K562 (cell line): ENCODE data around the gene GRAMD2B. TPM values are rescaled to one million over a fixed set of nuclear protein-coding genes. Genes with fewer than 3 reads are reported as not detected.

Experiments used
- ATAC-seq: fragments of 200-7000 bp; cut with Tn5 transposase; 3 replicates; pipeline ENCODE4 v1.9.1; 2020; ENCODE audit warnings: moderate library complexity
- BruUV-seq: library from RNA; stranded (reverse); fragments of 400-500 nt; replicated peaks from 2 replicates; lab custom pipeline; 2021; lab: Mats Ljungman, UMichigan
- CTCF ChIA-PET: fragments of 300-600 bp; formaldehyde crosslinking; extraction: SDS; loops from one replicate; lab custom pipeline; 2021; ENCODE audit warnings: low intra/inter-chr PET ratio; lab: Yijun Ruan, JAX
- POLR2A ChIA-PET: fragments of 300-600, 350-650 bp; sonication (Branson Sonifier 250); formaldehyde crosslinking; extraction: SDS; loops from one replicate; lab custom pipeline; 2021; ENCODE audit warnings: antibody characterized with exemption, inconsistent platforms; lab: Yijun Ruan, JAX
- DNase-seq, 4 experiments: peaks; one replicate each; pipeline versions ENCODE4 v3.0.0 to v3.0.0-alpha.2; 2011 to 2018; ENCODE audit warnings: low spot score in 3 of 4, mixed read lengths in 3 of 4; ENCODE audit errors: extremely low read depth in 1 of 4
- FAIRE-seq: peaks from 2 replicates; lab custom pipeline; 2011; peaks lifted over from hg19 to GRCh38; lab: Jason Lieb, UNC
- H2AFZ ChIP-seq: 2 replicates; pipeline ENCODE4 v1.6.0; 2011; ENCODE audit warnings: low read depth, low read length, control low read depth, inconsistent platforms
- H3K27ac ChIP-seq: fragments of 200-600 bp; 3 replicates; pipeline ENCODE4 v1.8.0; 2011; ENCODE audit warnings: low read depth, mild to moderate bottlenecking, control low read depth, inconsistent platforms, low read length, moderate library complexity, mixed read lengths; ENCODE audit errors: extremely low read depth
- H3K27me3 ChIP-seq, 2 experiments: fragments of 300-600 bp in 1 of 2; 2 replicates in 1 of 2; 3 replicates in 1 of 2; pipeline versions ENCODE4 v1.6.0 to v1.8.0; 2011; ENCODE audit warnings: inconsistent platforms in 2 of 2, low read length in 2 of 2, mild to moderate bottlenecking in 1 of 2, mixed read lengths in 1 of 2, moderate library complexity in 1 of 2; ENCODE audit not compliant: control insufficient read depth in 2 of 2, insufficient read depth in 2 of 2
- H3K36me3 ChIP-seq: fragments of 300-600 bp; 3 replicates; pipeline ENCODE4 v1.8.0; 2011; ENCODE audit warnings: mild to moderate bottlenecking, low read length, inconsistent platforms; ENCODE audit not compliant: control insufficient read depth, insufficient read depth
- H3K4me1 ChIP-seq, 2 experiments: fragments of 200-600 bp in 1 of 2; replicated peaks in 1 of 2; 2 replicates in 1 of 2; 3 replicates in 1 of 2; pipeline versions ENCODE4 v1.5.1 to v1.8.0; 2011; ENCODE audit warnings: inconsistent platforms in 2 of 2, low read length in 2 of 2, mild to moderate bottlenecking in 1 of 2, mixed read lengths in 1 of 2, moderate library complexity in 1 of 2; ENCODE audit not compliant: control insufficient read depth in 2 of 2, insufficient read depth in 2 of 2
- H3K4me2 ChIP-seq: 2 replicates; pipeline ENCODE4 v1.6.1; 2011; ENCODE audit warnings: low read length, control low read depth, inconsistent platforms, mixed read lengths; ENCODE audit not compliant: insufficient read depth
- H3K4me3 ChIP-seq: fragments of 200-600 bp; sonication (generic), shearing (Covaris generic); 2 replicates; pipeline ENCODE4 v1.5.1; 2016; ENCODE audit warnings: control low read depth, inconsistent platforms
- H3K79me2 ChIP-seq: fragments of 200-600 bp; 3 replicates; pipeline ENCODE4 v1.8.0; 2011; ENCODE audit warnings: low read length, inconsistent platforms; ENCODE audit not compliant: control insufficient read depth, insufficient read depth
- H3K9ac ChIP-seq, 2 experiments: 2 replicates each; pipeline versions ENCODE4 v1.6.0 to v1.6.1; 2011; ENCODE audit warnings: low read depth in 2 of 2, low read length in 2 of 2, control low read depth in 1 of 2, inconsistent platforms in 1 of 2, mild to moderate bottlenecking in 1 of 2, mixed read lengths in 1 of 2; ENCODE audit not compliant: insufficient read depth in 1 of 2
- H3K9me1 ChIP-seq: one replicate; pipeline ENCODE4 v1.6.0; 2011; ENCODE audit warnings: inconsistent platforms, mild to moderate bottlenecking, low read length, moderate library complexity; ENCODE audit not compliant: control insufficient read depth, insufficient read depth
- H3K9me3 ChIP-seq: replicated peaks from 2 replicates; pipeline ENCODE4 v1.5.1; 2011; ENCODE audit warnings: low read depth, low read length, inconsistent platforms; ENCODE audit not compliant: control insufficient read depth, insufficient read depth
- H4K20me1 ChIP-seq: replicated peaks from 2 replicates; pipeline ENCODE4 v1.6.1; 2011; ENCODE audit warnings: low read length, inconsistent platforms, mixed read lengths; ENCODE audit not compliant: control insufficient read depth, insufficient read depth
- BRF2 ChIP-seq: IDR thresholded peaks from 3 replicates; pipeline ENCODE4 v1.6.1; 2011; ENCODE audit warnings: borderline replicate concordance, mild to moderate bottlenecking; ENCODE audit not compliant: insufficient read length, insufficient read depth
- HMBOX1 ChIP-seq: sonication (generic); IDR thresholded peaks from 2 replicates; pipeline ENCODE4 v1.6.1; 2016
- MYBL2 ChIP-seq, 2 experiments: fragments of 450-650 bp in 1 of 2; sonication (generic) in 1 of 2; formaldehyde crosslinking in 1 of 2; IDR thresholded peaks; 2 replicates each; pipeline versions ENCODE4 v1.6.1 to v1.8.1; 2017 to 2022; ENCODE audit warnings: borderline replicate concordance in 1 of 2, inconsistent platforms in 1 of 2, low read depth in 1 of 2, mild to moderate bottlenecking in 1 of 2, missing genetic modification reagents in 1 of 2, moderate library complexity in 1 of 2
- ZBTB1 ChIP-seq: sonication (generic); formaldehyde crosslinking; IDR thresholded peaks from 2 replicates; pipeline ENCODE4 v1.8.1; 2023; ENCODE audit warnings: missing genetic modification reagents, low read depth, mild to moderate bottlenecking, borderline replicate concordance
- ZFP91 ChIP-seq: sonication (generic); formaldehyde crosslinking; IDR thresholded peaks from 2 replicates; pipeline ENCODE4 v1.8.0; 2022; ENCODE audit warnings: mild to moderate bottlenecking, missing genetic modification reagents
- ZNF398 ChIP-seq: fragments of 250-450 bp; sonication (Bioruptor Pico); IDR thresholded peaks from 2 replicates; pipeline ENCODE4 v1.8.0; 2021; ENCODE audit warnings: moderate library complexity, mild to moderate bottlenecking, inconsistent platforms
- ZNF639 ChIP-seq, 2 experiments: fragments of 200-800 bp in 1 of 2; sonication (Bioruptor generic) in 1 of 2; sonication (generic) in 1 of 2; formaldehyde crosslinking in 1 of 2; IDR thresholded peaks in 1 of 2; conservative IDR thresholded peaks in 1 of 2; 2 replicates each; pipeline versions ENCODE4 v1.5.0 to v1.6.1; 2016 to 2020; ENCODE audit warnings: missing compliant biosample characterization in 1 of 2, missing genetic modification characterization in 1 of 2, missing genetic modification reagents in 1 of 2
- WGBS: fragments of 100-300 bp; shearing (Covaris generic); methylation state at CpG from one replicate; pipeline ENCODE4 v1.1.6; 2016; ENCODE audit warnings: low coverage, mixed read lengths; ENCODE audit not compliant: insufficient coverage; ENCODE audit errors: missing lambda C conversion rate; 5-methylcytosine and 5-hydroxymethylcytosine counted together
- in situ Hi-C: fragments of 300-500 bp; cut with MboI; formaldehyde crosslinking; loops from 4 replicates; pipeline ENCODE4 v1.15.0; 2018; ENCODE audit warnings: inconsistent platforms, mixed read lengths
- intact Hi-C: fragments of 100-400 bp; cut with micrococcal nuclease; formaldehyde crosslinking; loops from 2 replicates; pipeline ENCODE4 v1.14.2; 2022
- polyA plus RNA-seq, 8 experiments: library from polyadenylated mRNA; depleted of rRNA in 4 of 8; stranded (reverse) in 5 of 8; unstranded in 3 of 8; fragments of >200 nt; fragmentation: Nextera tagmentation in 2 of 8; fragmentation: Illumina TruSeq in 1 of 8; extraction: Ambion mirVana in 2 of 8; extraction: Trizol in 1 of 8; gene quantifications; 2 replicates each; pipeline versions ENCODE4 v1.2.1 to v1.2.3, GENCODE V29; 2011 to 2014; ENCODE audit warnings: inconsistent platforms in 1 of 8, missing spikeins in 1 of 8
- total RNA-seq, 7 experiments: library from RNA; depleted of rRNA in 6 of 7; stranded (reverse); fragments of >200 nt in 6 of 7; fragmentation: Illumina TruSeq in 2 of 7; extraction: Trizol in 2 of 7; gene quantifications; 2 replicates each; pipeline versions ENCODE4 v1.2.1 to v1.2.3, GENCODE V29; 2011 to 2021; ENCODE audit warnings: low replicate concordance in 1 of 7

The GRAMD2B gene
- total and polyA plus RNA-seq, 9 of the 15 experiments (the other 6 are each of a cell fraction or from before 2014, with no cell fraction given): 0.32 to 4.2 (median 1.4) TPM

- ChIA-PET POLR2A (no interaction called here), CTCF (no interaction called here)
- H3K9me1 ChIP-seq: no peaks in the 10 kb centered on the region
- intact Hi-C loops (no loop called here), in situ Hi-C loops (no loop called here)
- no peak for ATAC-seq
- no peak overlapping the region for H3K27ac ChIP-seq
- DNase-seq: no peak
- H4K20me1 ChIP-seq: no peaks in the 10 kb centered on the region
- no TSS peak for BruUV-seq
- H3K36me3 ChIP-seq: no peaks in the 10 kb centered on the region
- 0% methylated on average over 2 of the region's 2 CpGs for WGBS
- no peak overlapping the region for H3K4me3 ChIP-seq
- H3K27me3 ChIP-seq: no peaks in the 10 kb centered on the region
- H2AFZ ChIP-seq: no peak overlapping the region
- no peak for FAIRE-seq
- no peaks in the 10 kb centered on the region for H3K79me2 ChIP-seq
- peaks cover 3% of the 10 kb centered on the region; the same call in 1 of the 2 replicates for H3K9me3 ChIP-seq
- H3K9ac ChIP-seq: no peak overlapping the region
- no peaks in the 10 kb centered on the region for H3K4me1 ChIP-seq
- no peak overlapping the region for H3K4me2 ChIP-seq
- TF ChIP-seq ZFP91 (CRISPR knock-in tag) (no peak), BRF2 (no peak), HMBOX1 (no peak), ZNF398 (CRISPR knock-in tag) (no peak), ZNF639 (CRISPR knock-in tag; conservative IDR thresholded peaks at IDR 0.05 in 1 of 2, IDR thresholded peaks at IDR 0.05 in 1 of 2) (no peak), MYBL2 (IDR thresholded peaks at IDR 0.05; ENCODE audit: low read depth) (no peak), MYBL2 (CRISPR knock-in tag; IDR thresholded peaks at IDR 0.05; ENCODE audit: borderline replicate concordance) (no peak), ZBTB1 (CRISPR knock-in tag) (no peak)
Measured at GRCh38 chr5:126402621-126403555, 20.3 kb upstream of the GRAMD2B start.
